ENCODE measurements around the gene UCN2. TPM values are rescaled to one million over a fixed set of nuclear protein-coding genes. Genes with fewer than 3 reads are reported as not detected.

UCN2 gene
- total RNA-seq, 1 experiment from 2014 or later = 1.8 TPM

DNA sequence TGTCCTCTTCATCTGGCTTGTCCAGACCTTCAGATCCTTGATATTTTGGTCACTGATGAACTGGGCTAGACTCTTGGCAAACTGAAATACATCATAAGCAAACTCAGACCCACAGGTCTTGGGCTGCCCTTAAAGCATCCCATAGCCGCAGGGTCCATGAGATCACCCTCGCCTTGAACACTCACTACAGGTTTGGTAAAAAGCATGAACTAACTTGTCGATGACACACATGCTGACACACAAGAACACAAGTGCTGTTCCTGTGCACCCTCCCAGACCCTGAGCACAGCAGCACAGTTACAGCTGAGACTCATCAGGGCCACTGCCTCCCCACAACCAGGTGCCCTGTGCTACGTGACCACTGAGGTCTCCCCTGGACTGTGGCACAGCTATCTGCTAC is 28.0 kb downstream of the UCN2 start:
- Histone ChIP-seq H3K9me3 (ENCODE audit: control insufficient read depth, insufficient read depth, low read depth, low read length) (no peaks in the 10 kb centered on the region), H3K27me3 (ENCODE audit: control insufficient read depth, insufficient read depth, low read length) (no peaks in the 10 kb centered on the region), H3K4me1 (ENCODE audit: control insufficient read depth, insufficient read depth, low read length) (no peaks in the 10 kb centered on the region), H3K36me3 (ENCODE audit: control insufficient read depth, insufficient read depth, low read length) (no peaks in the 10 kb centered on the region), H3K4me3 (ENCODE audit: low read depth in 2 of 2, low read length in 2 of 2) (no peak overlapping the region), H3K27ac (ENCODE audit: low read length) (no peak overlapping the region)
- no peak for DNase-seq (ENCODE audit: low read depth, low spot score)
- no TSS peak for BruUV-seq (replicated peaks)
- no peak for ATAC-seq
- TF ChIP-seq POLR2AphosphoS5 (IDR thresholded peaks at IDR 0.05; ENCODE audit: low read depth, low read length) (no peak), TCF7L2 (IDR thresholded peaks at IDR 0.05; ENCODE audit: low read depth, low read length) (no peak), SIN3A (IDR thresholded peaks at IDR 0.05; ENCODE audit: borderline replicate concordance, insufficient read depth, low read depth, low read length) (no peak)
- TF ChIP-seq, protein P1, sequence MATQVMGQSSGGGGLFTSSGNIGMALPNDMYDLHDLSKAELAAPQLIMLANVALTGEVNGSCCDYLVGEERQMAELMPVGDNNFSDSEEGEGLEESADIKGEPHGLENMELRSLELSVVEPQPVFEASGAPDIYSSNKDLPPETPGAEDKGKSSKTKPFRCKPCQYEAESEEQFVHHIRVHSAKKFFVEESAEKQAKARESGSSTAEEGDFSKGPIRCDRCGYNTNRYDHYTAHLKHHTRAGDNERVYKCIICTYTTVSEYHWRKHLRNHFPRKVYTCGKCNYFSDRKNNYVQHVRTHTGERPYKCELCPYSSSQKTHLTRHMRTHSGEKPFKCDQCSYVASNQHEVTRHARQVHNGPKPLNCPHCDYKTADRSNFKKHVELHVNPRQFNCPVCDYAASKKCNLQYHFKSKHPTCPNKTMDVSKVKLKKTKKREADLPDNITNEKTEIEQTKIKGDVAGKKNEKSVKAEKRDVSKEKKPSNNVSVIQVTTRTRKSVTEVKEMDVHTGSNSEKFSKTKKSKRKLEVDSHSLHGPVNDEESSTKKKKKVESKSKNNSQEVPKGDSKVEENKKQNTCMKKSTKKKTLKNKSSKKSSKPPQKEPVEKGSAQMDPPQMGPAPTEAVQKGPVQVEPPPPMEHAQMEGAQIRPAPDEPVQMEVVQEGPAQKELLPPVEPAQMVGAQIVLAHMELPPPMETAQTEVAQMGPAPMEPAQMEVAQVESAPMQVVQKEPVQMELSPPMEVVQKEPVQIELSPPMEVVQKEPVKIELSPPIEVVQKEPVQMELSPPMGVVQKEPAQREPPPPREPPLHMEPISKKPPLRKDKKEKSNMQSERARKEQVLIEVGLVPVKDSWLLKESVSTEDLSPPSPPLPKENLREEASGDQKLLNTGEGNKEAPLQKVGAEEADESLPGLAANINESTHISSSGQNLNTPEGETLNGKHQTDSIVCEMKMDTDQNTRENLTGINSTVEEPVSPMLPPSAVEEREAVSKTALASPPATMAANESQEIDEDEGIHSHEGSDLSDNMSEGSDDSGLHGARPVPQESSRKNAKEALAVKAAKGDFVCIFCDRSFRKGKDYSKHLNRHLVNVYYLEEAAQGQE (IDR thresholded peaks at IDR 0.05; ENCODE audit: insufficient read depth in 1 of 2, low read depth in 2 of 2, low read length in 1 of 2) = no peak
- TF ChIP-seq, protein P2, sequence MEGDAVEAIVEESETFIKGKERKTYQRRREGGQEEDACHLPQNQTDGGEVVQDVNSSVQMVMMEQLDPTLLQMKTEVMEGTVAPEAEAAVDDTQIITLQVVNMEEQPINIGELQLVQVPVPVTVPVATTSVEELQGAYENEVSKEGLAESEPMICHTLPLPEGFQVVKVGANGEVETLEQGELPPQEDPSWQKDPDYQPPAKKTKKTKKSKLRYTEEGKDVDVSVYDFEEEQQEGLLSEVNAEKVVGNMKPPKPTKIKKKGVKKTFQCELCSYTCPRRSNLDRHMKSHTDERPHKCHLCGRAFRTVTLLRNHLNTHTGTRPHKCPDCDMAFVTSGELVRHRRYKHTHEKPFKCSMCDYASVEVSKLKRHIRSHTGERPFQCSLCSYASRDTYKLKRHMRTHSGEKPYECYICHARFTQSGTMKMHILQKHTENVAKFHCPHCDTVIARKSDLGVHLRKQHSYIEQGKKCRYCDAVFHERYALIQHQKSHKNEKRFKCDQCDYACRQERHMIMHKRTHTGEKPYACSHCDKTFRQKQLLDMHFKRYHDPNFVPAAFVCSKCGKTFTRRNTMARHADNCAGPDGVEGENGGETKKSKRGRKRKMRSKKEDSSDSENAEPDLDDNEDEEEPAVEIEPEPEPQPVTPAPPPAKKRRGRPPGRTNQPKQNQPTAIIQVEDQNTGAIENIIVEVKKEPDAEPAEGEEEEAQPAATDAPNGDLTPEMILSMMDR (IDR thresholded peaks at IDR 0.05) = no peak
- CTCF ChIA-PET = no interaction called here
- intact Hi-C loops (cut with micrococcal nuclease; ENCODE audit: unreplicated experiment) (no loop called here), in situ Hi-C loops (cut with HindIII; ENCODE audit: low pct_unique_long_range_greater_than_20kb, low sequenced_read_pairs) (no loop called here)
- POLR2A ChIA-PET = no interaction called here

DNA sequence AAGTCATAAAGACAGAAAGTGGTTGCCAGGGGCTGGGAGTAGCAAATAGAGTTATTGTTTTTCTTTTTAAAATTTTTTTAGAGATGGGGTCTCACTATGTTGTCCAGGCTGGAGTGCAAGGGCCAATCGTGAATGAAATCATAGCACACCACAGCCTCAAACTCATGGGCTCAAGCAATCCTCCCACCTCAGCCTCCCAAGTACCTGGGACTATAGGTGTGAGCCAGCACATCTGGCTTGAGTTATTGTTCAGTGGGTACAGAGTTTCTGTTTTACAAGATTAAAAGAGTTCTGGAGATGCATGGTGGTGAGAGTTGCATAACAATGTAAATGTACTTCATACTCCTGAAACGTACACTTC is 30.6 kb downstream of the UCN2 start:
- intact Hi-C loops (cut with micrococcal nuclease; ENCODE audit: unreplicated experiment) (no loop called here), in situ Hi-C loops (cut with HindIII; ENCODE audit: low pct_unique_long_range_greater_than_20kb, low sequenced_read_pairs) (no loop called here)
- ATAC-seq (no peak), DNase-seq (ENCODE audit: low read depth, low spot score) (no peak)
- no TSS peak for BruUV-seq (replicated peaks)
- Histone ChIP-seq H3K27me3 (ENCODE audit: control insufficient read depth, insufficient read depth, low read length) (no peaks in the 10 kb centered on the region), H3K9me3 (ENCODE audit: control insufficient read depth, insufficient read depth, low read depth, low read length) (no peaks in the 10 kb centered on the region), H3K4me3 (ENCODE audit: low read depth in 2 of 2, low read length in 2 of 2) (no peak overlapping the region), H3K36me3 (ENCODE audit: control insufficient read depth, insufficient read depth, low read length) (no peaks in the 10 kb centered on the region), H3K27ac (ENCODE audit: low read length) (no peak overlapping the region), H3K4me1 (ENCODE audit: control insufficient read depth, insufficient read depth, low read length) (no peaks in the 10 kb centered on the region)
- TF ChIP-seq SIN3A (IDR thresholded peaks at IDR 0.05; ENCODE audit: borderline replicate concordance, insufficient read depth, low read depth, low read length) (no peak), TCF7L2 (IDR thresholded peaks at IDR 0.05; ENCODE audit: low read depth, low read length) (no peak), POLR2AphosphoS5 (IDR thresholded peaks at IDR 0.05; ENCODE audit: low read depth, low read length) (no peak)
- TF ChIP-seq, protein P2 (IDR thresholded peaks at IDR 0.05) = no peak
- TF ChIP-seq, protein P1 (IDR thresholded peaks at IDR 0.05; ENCODE audit: insufficient read depth in 1 of 2, low read depth in 2 of 2, low read length in 1 of 2) = no peak
- ChIA-PET POLR2A (no interaction called here), CTCF (no interaction called here)
